Activated B cell treated with CpG ODN at 0.5 μM for 24 hours (primary cell): ENCODE measurements around the gene CCNY. TPM values are rescaled to one million over a fixed set of nuclear protein-coding genes. Genes with fewer than 3 reads are reported as not detected.
"Not testable (repeated sequence)": the region's sequence is repeated elsewhere in the genome, so short reads cannot be mapped to it uniquely, and the experiment has no call there.

ENCODE experiments used
- ATAC-seq: fragments of 200-7000 bp; cut with Tn5 transposase; one replicate; pipeline ENCODE4 v1.10.0; 2021; ENCODE audit warnings: low read depth, mild to moderate bottlenecking, moderate library complexity
- CTCF ChIA-PET: fragments of 350-600 bp; sonication (Branson Sonifier 250); formaldehyde crosslinking; loops from one replicate; lab custom pipeline; 2021; ENCODE audit warnings: antibody characterized with exemption; lab: Charles Lee
- POLR2A ChIA-PET: fragments of 350-600 bp; sonication (Branson Sonifier 250); formaldehyde crosslinking; loops from one replicate; lab custom pipeline; 2021; ENCODE audit warnings: antibody characterized with exemption; lab: Charles Lee
- DNase-seq: peaks from one replicate; pipeline ENCODE4 v3.0.0; 2022
- H3K27ac Mint-ChIP-seq: one replicate; pipeline ENCODE4 v1.8.0; 2020; ENCODE audit warnings: mixed read lengths
- H3K27me3 Mint-ChIP-seq: one replicate; pipeline ENCODE4 v1.8.0; 2021; ENCODE audit warnings: mixed read lengths
- H3K36me3 Mint-ChIP-seq: one replicate; pipeline ENCODE4 v1.8.0; 2021; ENCODE audit warnings: low read depth, mixed read lengths
- H3K4me1 Mint-ChIP-seq: one replicate; pipeline ENCODE4 v1.8.0; 2021; ENCODE audit warnings: mixed read lengths
- H3K4me3 Mint-ChIP-seq: one replicate; pipeline ENCODE4 v1.8.0; 2020; ENCODE audit warnings: mild to moderate bottlenecking, mixed read lengths
- H3K9me3 Mint-ChIP-seq: one replicate; pipeline ENCODE4 v1.8.0; 2020; ENCODE audit warnings: mixed read lengths
- intact Hi-C: fragments of 100-400 bp; cut with micrococcal nuclease; formaldehyde crosslinking; loops from one replicate; pipeline ENCODE4 v1.15.1; 2024
- total RNA-seq: library from RNA; stranded (reverse); gene quantifications from 2 replicates; pipeline ENCODE4 v1.2.3, GENCODE V29; 2022
- TF ChIP-seq, protein P1 (sequence below): fragments of 200-600 bp; IDR thresholded peaks from one replicate; pipeline ENCODE4 v1.8.0; 2022; ENCODE audit warnings: antibody characterized with exemption, mild to moderate bottlenecking

CCNY gene
- total RNA-seq, 1 donor from 2014 or later, result 69.2 TPM

DNA sequence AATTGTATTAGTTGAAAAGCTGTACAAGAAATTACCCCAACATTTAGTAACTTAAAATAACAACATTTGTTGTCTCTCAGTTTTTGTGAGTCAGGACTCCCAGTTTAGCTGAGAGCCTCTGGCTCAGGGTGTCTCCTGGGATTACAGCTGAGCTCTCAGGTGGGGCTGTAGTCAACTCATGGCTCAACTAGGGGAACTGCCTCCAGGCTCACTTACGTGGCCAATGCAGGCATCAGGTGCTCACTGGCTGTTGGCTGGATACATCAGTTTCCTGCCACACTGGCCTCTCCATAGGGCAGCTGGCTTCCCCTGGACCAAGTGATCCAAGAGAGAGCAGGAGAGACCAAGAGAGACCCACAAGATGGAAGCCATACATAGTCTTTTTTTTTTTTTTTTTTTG, 17.5 kb downstream of the CCNY start:
- H3K4me3 Mint-ChIP-seq, result no peak overlapping the region
- intact Hi-C loops, result loop anchor here (2.0 to 10.0 kb wide), 3 partner anchors 15 to 61 kb away; no protein-coding TSS in a partner anchor
- ChIA-PET POLR2A (interaction anchor here (1.0 to 2.1 kb wide), 2 partner anchors 12 to 19 kb away, joined by 3 to 9 read pairs; no protein-coding TSS in a partner anchor), CTCF (no interaction called here)
- no peak overlapping the region for H3K27ac Mint-ChIP-seq
- DNase-seq (no peak), ATAC-seq (peak; percentile 86)
- no peaks in the 10 kb centered on the region for H3K27me3 Mint-ChIP-seq
- peaks cover 95% of the 10 kb centered on the region for H3K4me1 Mint-ChIP-seq
- H3K36me3 Mint-ChIP-seq, result peaks cover 5% of the 10 kb centered on the region
- H3K9me3 Mint-ChIP-seq, result no peaks in the 10 kb centered on the region
- TF ChIP-seq, protein P1, sequence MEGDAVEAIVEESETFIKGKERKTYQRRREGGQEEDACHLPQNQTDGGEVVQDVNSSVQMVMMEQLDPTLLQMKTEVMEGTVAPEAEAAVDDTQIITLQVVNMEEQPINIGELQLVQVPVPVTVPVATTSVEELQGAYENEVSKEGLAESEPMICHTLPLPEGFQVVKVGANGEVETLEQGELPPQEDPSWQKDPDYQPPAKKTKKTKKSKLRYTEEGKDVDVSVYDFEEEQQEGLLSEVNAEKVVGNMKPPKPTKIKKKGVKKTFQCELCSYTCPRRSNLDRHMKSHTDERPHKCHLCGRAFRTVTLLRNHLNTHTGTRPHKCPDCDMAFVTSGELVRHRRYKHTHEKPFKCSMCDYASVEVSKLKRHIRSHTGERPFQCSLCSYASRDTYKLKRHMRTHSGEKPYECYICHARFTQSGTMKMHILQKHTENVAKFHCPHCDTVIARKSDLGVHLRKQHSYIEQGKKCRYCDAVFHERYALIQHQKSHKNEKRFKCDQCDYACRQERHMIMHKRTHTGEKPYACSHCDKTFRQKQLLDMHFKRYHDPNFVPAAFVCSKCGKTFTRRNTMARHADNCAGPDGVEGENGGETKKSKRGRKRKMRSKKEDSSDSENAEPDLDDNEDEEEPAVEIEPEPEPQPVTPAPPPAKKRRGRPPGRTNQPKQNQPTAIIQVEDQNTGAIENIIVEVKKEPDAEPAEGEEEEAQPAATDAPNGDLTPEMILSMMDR, result no peak

DNA sequence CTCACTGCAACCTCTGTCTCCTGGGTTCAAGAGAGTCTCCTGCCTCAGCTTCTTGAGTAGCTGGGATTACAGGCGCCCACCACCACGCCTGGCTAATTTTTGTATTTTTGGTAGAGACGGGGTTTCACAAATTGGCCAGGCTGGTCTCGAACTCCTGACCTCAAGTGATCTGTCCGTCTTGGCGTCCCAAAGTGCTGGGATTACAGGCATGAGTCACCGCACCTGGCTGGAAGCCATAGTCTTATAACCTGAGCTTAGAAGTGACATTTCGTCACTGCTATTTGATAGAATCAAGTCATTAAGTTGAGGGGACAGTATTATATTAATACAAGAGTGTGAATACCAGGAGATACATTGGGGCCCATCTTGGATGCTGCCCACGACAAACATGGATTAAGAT, 17.9 kb downstream of the CCNY start:
- intact Hi-C loops, result loop anchor here (10.0 kb wide), 1 partner anchor 61 kb away; no protein-coding TSS in a partner anchor
- CTCF ChIA-PET, H3K9me3 Mint-ChIP-seq, H3K4me3 Mint-ChIP-seq, H3K36me3 Mint-ChIP-seq, H3K27me3 Mint-ChIP-seq, DNase-seq, ATAC-seq: not testable (repeated sequence)
- POLR2A ChIA-PET, result interaction anchor here (2.1 kb wide), 1 partner anchor 12 kb away, joined by 9 read pairs; no protein-coding TSS in a partner anchor
- Mint-ChIP-seq H3K27ac (peak overlapping the region; percentile 15), H3K4me1 (peaks cover 94% of the 10 kb centered on the region)

DNA sequence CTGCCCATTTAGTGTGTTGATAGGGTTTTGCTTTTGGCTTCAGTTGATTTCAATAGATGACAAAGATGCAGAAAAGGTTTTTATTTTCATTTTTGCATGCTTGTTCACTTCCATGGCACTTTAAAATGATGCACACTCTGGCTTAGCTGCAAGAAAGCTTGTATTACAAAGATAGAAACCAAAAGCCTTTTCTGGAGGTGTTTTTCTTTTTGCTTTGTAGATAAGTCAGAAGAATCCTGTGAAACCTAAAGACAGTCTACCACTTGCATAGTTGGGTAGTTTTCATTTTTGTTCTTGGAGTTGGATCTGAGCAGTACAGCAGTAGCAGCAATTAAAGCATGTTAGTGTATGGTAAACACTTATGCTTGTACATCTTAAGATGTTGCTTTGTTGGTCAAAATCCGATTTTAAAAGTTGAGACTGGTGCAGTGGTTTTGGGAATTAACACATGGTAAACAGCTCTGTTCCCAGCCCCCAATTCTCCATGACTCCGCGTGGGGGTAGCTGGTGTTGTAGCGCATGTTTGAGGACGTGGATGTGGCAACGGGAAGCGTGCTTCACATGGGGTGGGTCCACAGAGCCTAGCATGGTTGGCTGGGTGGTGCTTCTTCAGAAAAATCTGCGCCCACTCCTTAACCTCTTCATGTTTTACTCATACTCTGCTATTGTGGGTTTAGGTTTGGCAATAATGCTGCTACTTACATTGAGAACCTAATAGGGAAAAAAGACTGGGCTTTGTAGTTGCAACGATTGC, 19.8 kb downstream of the CCNY start:
- peaks cover 3% of the 10 kb centered on the region for H3K36me3 Mint-ChIP-seq
- ATAC-seq (no peak), DNase-seq (no peak)
- POLR2A ChIA-PET, result no interaction called here
- peak overlapping the region; percentile 3 for H3K27ac Mint-ChIP-seq
- peaks cover 81% of the 10 kb centered on the region for H3K4me1 Mint-ChIP-seq
- H3K4me3 Mint-ChIP-seq, result no peak overlapping the region
- CTCF ChIA-PET, result no interaction called here
- intact Hi-C loops, result loop anchor here (10.0 kb wide), 1 partner anchor 59 kb away; no protein-coding TSS in a partner anchor
- TF ChIP-seq, protein P1, result no peak
- H3K27me3 Mint-ChIP-seq, result no peaks in the 10 kb centered on the region
- no peaks in the 10 kb centered on the region for H3K9me3 Mint-ChIP-seq

DNA sequence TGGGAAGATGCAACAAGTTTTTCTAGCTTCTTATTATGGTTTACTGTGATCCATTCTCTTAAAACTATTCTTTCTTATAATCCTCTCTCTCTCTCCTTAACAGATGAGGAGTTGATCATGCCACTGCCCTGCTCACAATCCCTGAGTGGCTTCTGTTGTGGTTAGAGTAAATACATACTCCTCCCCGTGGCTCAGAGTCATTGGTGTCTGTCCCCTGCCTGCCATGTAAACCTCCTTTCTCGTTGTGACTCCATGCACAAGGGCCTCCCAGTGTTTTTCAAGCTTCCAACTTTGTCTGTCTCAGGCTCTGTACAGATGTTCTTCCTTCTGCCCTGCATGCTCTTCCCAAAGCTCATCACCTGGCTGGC, 20.4 kb downstream of the CCNY start:
- no peak overlapping the region for H3K4me3 Mint-ChIP-seq
- no peaks in the 10 kb centered on the region for H3K27me3 Mint-ChIP-seq
- no peak for DNase-seq
- ATAC-seq, result no peak
- H3K27ac Mint-ChIP-seq, result peak overlapping the region; percentile 3
- ChIA-PET CTCF (no interaction called here), POLR2A (no interaction called here)
- intact Hi-C loops, result loop anchor here (10.0 kb wide), 1 partner anchor 58 kb away; no protein-coding TSS in a partner anchor
- peaks cover 3% of the 10 kb centered on the region for H3K36me3 Mint-ChIP-seq
- TF ChIP-seq, protein P1, result no peak
- no peaks in the 10 kb centered on the region for H3K9me3 Mint-ChIP-seq
- peaks cover 76% of the 10 kb centered on the region for H3K4me1 Mint-ChIP-seq

DNA sequence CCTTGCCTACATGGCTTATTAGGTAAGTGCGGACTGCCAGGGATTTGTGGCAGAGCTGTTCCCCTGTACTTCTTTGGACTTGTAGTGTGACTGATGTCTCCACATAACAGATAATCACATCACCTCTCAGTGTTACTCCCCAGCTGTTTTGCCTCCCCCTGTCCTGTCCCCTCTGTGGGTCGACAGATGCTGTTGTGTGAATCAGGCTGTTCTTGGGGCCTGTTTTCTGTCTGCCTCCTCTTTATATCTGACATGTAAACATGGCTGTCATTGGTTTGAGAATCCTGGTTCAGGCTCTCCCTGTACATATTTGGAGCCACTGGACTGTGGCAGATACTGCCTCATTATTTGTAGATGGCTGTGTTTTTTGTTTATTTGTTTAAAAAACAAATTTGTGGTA, 22.7 kb downstream of the CCNY start:
- Mint-ChIP-seq H3K4me3 (no peak overlapping the region), H3K36me3 (peaks cover 5% of the 10 kb centered on the region), H3K4me1 (peaks cover 63% of the 10 kb centered on the region), H3K27me3 (no peaks in the 10 kb centered on the region), H3K9me3 (no peaks in the 10 kb centered on the region), H3K27ac (no peak overlapping the region)
- CTCF ChIA-PET, result interaction anchor here (0.9 kb wide), 1 partner anchor 17 kb away, joined by 4 read pairs; no protein-coding TSS in a partner anchor
- TF ChIP-seq, protein P1, result no peak
- POLR2A ChIA-PET, result no interaction called here
- no peak for DNase-seq
- ATAC-seq, result no peak
- intact Hi-C loops, result loop anchor here (10.0 kb wide), 1 partner anchor 56 kb away; no protein-coding TSS in a partner anchor
